PC-9 (cell line): ENCODE results near the gene RFXANK.

Source experiments
- CTCF ChIP-seq: fragments of 200-600 bp; sonication (generic); conservative IDR thresholded peaks from 2 replicates; pipeline ENCODE4 v1.6.1; 2017; ENCODE audit warnings: mixed run types, antibody characterized with exemption, mild to moderate bottlenecking, moderate library complexity
- EZH2 ChIP-seq: fragments of 200-600 bp; sonication (generic); IDR thresholded peaks from 2 replicates; pipeline ENCODE4 v1.8.0; 2017; ENCODE audit warnings: antibody characterized with exemption, low read depth

GRCh38 chr19:19185853-19186740 lies 6.0 kb upstream of the RFXANK start:
- TF ChIP-seq CTCF: peak; percentile 86
- TF ChIP-seq EZH2: no peak
